ENCODE data around the gene TMEM256. TPM values are rescaled to one million over a fixed set of nuclear protein-coding genes. Genes with fewer than 3 reads are reported as not detected.
"Not testable (repeated sequence)": the region's sequence is repeated elsewhere in the genome, so short reads cannot be mapped to it uniquely, and the experiment has no call there.

The TMEM256 gene
- total and polyA plus RNA-seq, 5 donors: 79.6 to 210 (median 98.9) TPM

DNA sequence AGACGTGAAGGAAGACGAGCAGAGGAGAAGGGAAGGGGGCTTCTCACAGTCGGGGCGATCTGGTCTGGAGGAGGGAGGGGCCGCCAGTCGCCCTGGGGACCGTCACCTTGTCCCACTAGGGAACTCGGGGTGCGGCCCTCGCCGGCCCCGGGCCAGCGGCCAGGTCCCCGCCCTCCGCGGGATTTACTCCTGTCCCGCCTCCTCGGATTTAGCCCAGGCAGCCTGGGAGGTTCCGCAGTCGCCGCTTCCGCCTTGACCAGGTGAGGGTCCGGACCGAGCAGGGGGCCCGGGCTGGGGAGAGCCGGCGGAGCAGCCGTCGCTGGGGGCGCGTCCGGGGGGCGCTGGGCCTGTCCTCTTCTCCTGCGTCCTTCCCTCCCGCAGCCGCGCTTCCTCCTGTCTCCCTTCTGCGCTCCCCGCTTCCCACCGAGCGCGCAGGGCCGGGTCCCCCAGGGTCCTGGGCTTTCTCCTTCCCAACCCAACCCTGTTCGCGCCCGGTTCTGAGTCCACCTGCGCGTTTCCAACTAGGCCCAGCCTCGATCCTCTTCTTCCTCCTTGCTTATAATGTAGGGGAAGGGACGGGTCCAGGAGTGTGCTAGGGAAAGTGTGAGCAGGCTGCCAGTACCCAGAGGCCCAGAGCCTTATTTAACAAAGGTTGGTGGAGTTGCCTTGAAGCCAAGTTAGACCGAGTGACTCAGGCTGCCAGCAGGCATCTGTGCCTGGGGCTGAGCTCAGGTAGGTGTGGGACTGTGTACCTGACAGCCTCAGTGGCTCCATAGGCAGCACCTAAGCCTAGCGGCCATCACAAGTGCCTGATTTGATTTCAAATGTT lies 22.8 kb downstream of the TMEM256 start, which contains the start of gene TNK1:
Gene TNK1, plus strand, starts transcription at position 235 of the 829 bp plus-strand sequence. CDS start 1,838 bp downstream, outside the sequence.
- DNase-seq (peak; percentile 59 to 81 (median 79)), ATAC-seq (peak; percentile 53 to 58)
- Histone ChIP-seq H3K27ac (ENCODE audit: low read length) (no peak within 1 kb of the TSS), H3K27me3 (ENCODE audit: control insufficient read depth, insufficient read depth) (no peaks in the 10 kb centered on the region), H3K4me1 (ENCODE audit: control insufficient read depth, insufficient read depth, low read length) (peaks cover 3% of the 10 kb centered on the region), H3K4me3 (ENCODE audit: low read length) (peak within 1 kb of the TSS; percentile 45), H3K9me3 (ENCODE audit: control insufficient read depth, low read length) (no peaks in the 10 kb centered on the region)
- intact Hi-C loops (cut with DNase I): no loop called here
- WGBS: 3% methylated on average over 51 of the region's 52 CpGs

GRCh38 chr17:7380321-7380720 lies 23.6 kb downstream of the TMEM256 start:
- 21% methylated on average over 7 of the region's 7 CpGs for WGBS
- intact Hi-C loops (cut with DNase I): no loop called here
- peak; percentile 41 to 62 for ATAC-seq
- H3K4me3 ChIP-seq (ENCODE audit: low read length): peak overlapping the region; percentile 45
- DNase-seq: peak; percentile 63 to 83 (median 78)
- peaks cover 3% of the 10 kb centered on the region for H3K4me1 ChIP-seq (ENCODE audit: control insufficient read depth, insufficient read depth, low read length)
- no peaks in the 10 kb centered on the region for H3K9me3 ChIP-seq (ENCODE audit: control insufficient read depth, low read length)
- H3K27me3 ChIP-seq (ENCODE audit: control insufficient read depth, insufficient read depth): no peaks in the 10 kb centered on the region
- H3K27ac ChIP-seq (ENCODE audit: low read length): no peak overlapping the region

- Histone ChIP-seq H3K4me3 (ENCODE audit: low read length) (no peak overlapping the region), H3K27ac (ENCODE audit: low read length) (no peak overlapping the region), H3K27me3 (ENCODE audit: control insufficient read depth, insufficient read depth) (no peaks in the 10 kb centered on the region), H3K4me1 (ENCODE audit: control insufficient read depth, insufficient read depth, low read length) (peaks cover 3% of the 10 kb centered on the region), H3K9me3 (ENCODE audit: control insufficient read depth, low read length) (no peaks in the 10 kb centered on the region)
- DNase-seq: no peak
- no peak for ATAC-seq
- WGBS: 94% methylated on average over 3 of the region's 3 CpGs
- intact Hi-C loops (cut with DNase I): no loop called here
Observed at GRCh38 chr17:7379134-7379533, 24.8 kb downstream of the TMEM256 start.

- H3K27me3 ChIP-seq (ENCODE audit: control insufficient read depth, insufficient read depth): no peaks in the 10 kb centered on the region
- ATAC-seq: no peak
- no peak overlapping the region for H3K27ac ChIP-seq (ENCODE audit: low read length)
- H3K4me1 ChIP-seq (ENCODE audit: control insufficient read depth, insufficient read depth, low read length): no peaks in the 10 kb centered on the region
- H3K9me3 ChIP-seq (ENCODE audit: control insufficient read depth, low read length): no peaks in the 10 kb centered on the region
- intact Hi-C loops (cut with DNase I): no loop called here
- H3K4me3 ChIP-seq (ENCODE audit: low read length): no peak overlapping the region
- no peak for DNase-seq
- WGBS: 86% methylated on average over 2 of the region's 2 CpGs
Observed at GRCh38 chr17:7374353-7374752, 29.5 kb downstream of the TMEM256 start.

DNA sequence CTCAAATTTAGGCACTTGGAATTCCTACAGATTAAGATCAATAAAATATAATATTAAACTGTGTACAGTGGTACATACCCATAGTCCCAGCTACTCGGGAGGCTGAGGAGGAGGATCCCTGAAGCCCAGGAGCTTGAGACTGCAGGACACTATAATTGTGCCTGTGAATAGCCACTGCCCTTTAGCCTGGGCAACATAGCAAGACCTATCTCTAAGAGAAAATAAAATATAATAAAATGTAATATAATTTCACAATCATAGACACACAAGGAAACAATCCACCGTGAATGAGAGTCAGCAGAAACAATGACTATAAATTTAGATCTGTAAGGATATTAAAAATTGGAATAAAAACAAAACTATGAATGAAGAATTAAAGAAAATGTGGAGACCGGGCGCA lies 33.0 kb downstream of the TMEM256 start:
- ATAC-seq: no peak
- H3K27ac ChIP-seq (ENCODE audit: low read length): no peak overlapping the region
- 88% methylated on average over 4 of the region's 4 CpGs for WGBS

GRCh38 chr17:7369825-7370224 lies 34.1 kb downstream of the TMEM256 start:
- WGBS: 86% methylated on average over 5 of the region's 5 CpGs
- no peak overlapping the region for H3K27ac ChIP-seq (ENCODE audit: low read length)
- DNase-seq (peak in 1 of 3 donors; percentile 9), ATAC-seq (no peak)
- H3K4me1 ChIP-seq (ENCODE audit: control insufficient read depth, insufficient read depth, low read length): no peaks in the 10 kb centered on the region
- no peaks in the 10 kb centered on the region for H3K27me3 ChIP-seq (ENCODE audit: control insufficient read depth, insufficient read depth)
- no peak overlapping the region for H3K4me3 ChIP-seq (ENCODE audit: low read length)
- intact Hi-C loops (cut with DNase I): loop anchor here in 1 of 4 donors (10.0 kb wide), 1 partner anchor 65 kb away; the partner anchor contains the start of genes FGF11 and TMEM102
- no peaks in the 10 kb centered on the region for H3K9me3 ChIP-seq (ENCODE audit: control insufficient read depth, low read length)

More for the DNA sequence above, 33.0 kb downstream of the TMEM256 start:
- DNase-seq: peak in 1 of 3 donors; percentile 1
- intact Hi-C loops (cut with DNase I): no loop called here
- Histone ChIP-seq H3K27me3 (ENCODE audit: control insufficient read depth, insufficient read depth) (no peaks in the 10 kb centered on the region), H3K4me3 (ENCODE audit: low read length) (no peak overlapping the region), H3K4me1 (ENCODE audit: control insufficient read depth, insufficient read depth, low read length) (no peaks in the 10 kb centered on the region), H3K9me3 (ENCODE audit: control insufficient read depth, low read length) (no peaks in the 10 kb centered on the region)

DNA sequence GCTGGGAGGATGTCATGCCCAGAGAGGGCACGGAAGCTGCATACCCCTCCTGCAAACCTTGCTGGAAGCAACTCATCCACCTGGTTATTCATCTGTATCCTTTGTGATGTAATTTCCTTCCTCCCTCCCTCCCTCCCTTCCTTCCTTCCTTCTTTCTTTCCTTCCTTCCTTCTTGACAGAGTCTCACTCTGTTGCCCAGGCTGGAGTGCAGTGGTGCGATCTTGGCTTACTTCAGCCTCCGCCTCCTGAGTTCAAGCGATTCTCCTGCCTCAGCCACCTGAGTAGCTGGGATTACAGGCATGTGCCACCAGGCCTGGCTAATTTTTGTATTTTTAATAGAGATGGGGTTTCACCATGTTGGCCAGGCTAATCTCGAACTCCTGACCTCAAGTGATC lies 35.3 kb downstream of the TMEM256 start:
- WGBS: 77% methylated on average over 5 of the region's 5 CpGs
- H3K9me3 ChIP-seq (ENCODE audit: control insufficient read depth, low read length); H3K4me3 ChIP-seq (ENCODE audit: low read length); H3K27me3 ChIP-seq (ENCODE audit: control insufficient read depth, insufficient read depth); H3K4me1 ChIP-seq (ENCODE audit: control insufficient read depth, insufficient read depth, low read length); H3K27ac ChIP-seq (ENCODE audit: low read length); ATAC-seq: not testable (repeated sequence)
- peak in 1 of 3 donors; percentile 7 for DNase-seq
- intact Hi-C loops (cut with DNase I): loop anchor here in 1 of 4 donors (10.0 kb wide), 1 partner anchor 66 kb away; the partner anchor contains the start of genes FGF11 and TMEM102

- Histone ChIP-seq H3K4me1 (ENCODE audit: control insufficient read depth, insufficient read depth, low read length) (no peaks in the 10 kb centered on the region), H3K9me3 (ENCODE audit: control insufficient read depth, low read length) (no peaks in the 10 kb centered on the region), H3K4me3 (ENCODE audit: low read length) (no peak overlapping the region), H3K27me3 (ENCODE audit: control insufficient read depth, insufficient read depth) (no peaks in the 10 kb centered on the region), H3K27ac (ENCODE audit: low read length) (no peak overlapping the region)
- peak in 1 of 3 donors; percentile 5 for DNase-seq
- no peak for ATAC-seq
- 60% methylated on average over 13 of the region's 13 CpGs for WGBS
- intact Hi-C loops (cut with DNase I): loop anchor here in 1 of 4 donors (10.0 kb wide), 1 partner anchor 67 kb away; the partner anchor contains the start of genes FGF11 and TMEM102
Observed at GRCh38 chr17:7367918-7368598, 35.8 kb downstream of the TMEM256 start.

- no peaks in the 10 kb centered on the region for H3K27me3 ChIP-seq (ENCODE audit: control insufficient read depth, insufficient read depth)
- peak in 1 of 2 donors; percentile 13 for ATAC-seq
- no peak overlapping the region for H3K27ac ChIP-seq (ENCODE audit: low read length)
- 77% methylated on average over 8 of the region's 8 CpGs for WGBS
- no peaks in the 10 kb centered on the region for H3K9me3 ChIP-seq (ENCODE audit: control insufficient read depth, low read length)
- no peak overlapping the region for H3K4me3 ChIP-seq (ENCODE audit: low read length)
- intact Hi-C loops (cut with DNase I): loop anchor here in 1 of 4 donors (10.0 kb wide), 1 partner anchor 68 kb away; the partner anchor contains the start of genes FGF11 and TMEM102
- DNase-seq: peak in 1 of 3 donors; percentile 31
- no peaks in the 10 kb centered on the region for H3K4me1 ChIP-seq (ENCODE audit: control insufficient read depth, insufficient read depth, low read length)
Observed at GRCh38 chr17:7367083-7367482, 36.8 kb downstream of the TMEM256 start.

DNA sequence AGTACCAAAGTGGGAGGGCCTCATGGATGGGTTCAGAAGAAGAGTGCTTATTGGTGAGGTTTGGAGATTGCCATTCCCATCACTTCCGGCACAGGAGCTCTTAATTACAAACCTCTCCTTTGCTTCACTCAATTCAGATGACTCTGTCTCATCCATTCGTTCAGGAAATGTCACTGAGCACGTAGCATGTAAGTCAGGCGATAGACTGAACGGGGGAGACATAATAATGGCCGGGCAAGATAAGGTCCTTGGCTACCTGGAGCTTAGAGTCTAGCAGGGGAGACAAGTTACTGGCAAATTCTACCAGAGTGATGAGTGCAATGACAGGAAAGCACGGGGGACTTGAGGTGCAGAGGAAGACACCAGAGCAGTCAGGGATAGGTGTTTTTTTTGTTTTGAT lies 37.9 kb downstream of the TMEM256 start:
- 82% methylated on average over 6 of the region's 7 CpGs for WGBS
- not testable (repeated sequence) for H3K4me3 ChIP-seq (ENCODE audit: low read length); H3K27ac ChIP-seq (ENCODE audit: low read length); H3K4me1 ChIP-seq (ENCODE audit: control insufficient read depth, insufficient read depth, low read length); ATAC-seq; DNase-seq; H3K27me3 ChIP-seq (ENCODE audit: control insufficient read depth, insufficient read depth); H3K9me3 ChIP-seq (ENCODE audit: control insufficient read depth, low read length)
- intact Hi-C loops (cut with DNase I): loop anchor here in 1 of 4 donors (10.0 kb wide), 1 partner anchor 69 kb away; the partner anchor contains the start of genes FGF11 and TMEM102

Data from right cardiac atrium (tissue), 5 donors.